Measurements from ENCODE around the gene USP40.

DNA sequence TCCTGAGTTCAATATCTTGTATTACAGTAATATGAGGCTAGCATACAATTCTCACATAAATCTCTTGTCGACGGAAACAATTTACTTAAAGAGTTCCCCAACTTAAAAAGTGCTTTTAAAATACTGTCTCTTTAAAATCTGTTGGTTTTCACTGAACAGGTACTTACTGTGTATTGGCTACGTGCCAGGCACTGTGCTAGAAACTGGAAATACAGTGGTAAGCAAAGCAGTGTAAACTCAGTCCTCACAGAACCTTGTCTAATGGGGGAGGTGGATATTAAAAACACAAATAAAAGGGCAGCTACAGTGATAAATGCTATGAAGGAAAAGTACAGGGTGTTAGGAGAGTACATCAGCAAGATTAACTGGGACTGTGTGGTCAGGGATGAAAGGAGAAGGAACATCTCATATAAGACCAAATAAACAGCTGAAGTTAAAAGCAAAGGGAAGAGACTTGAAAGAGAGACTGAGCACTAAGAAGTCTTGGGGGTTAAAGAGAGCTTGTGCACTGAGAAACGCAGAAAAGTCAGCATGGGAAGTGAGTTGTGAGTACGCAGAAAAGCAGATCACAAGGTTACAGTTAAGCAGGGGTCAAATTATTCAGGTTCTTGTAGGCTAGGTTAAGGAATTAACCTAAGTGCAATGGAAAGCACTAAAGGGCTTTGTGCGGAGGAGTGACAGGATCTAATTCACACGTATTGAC is 52.5 kb downstream of the USP40 start:
- TF ChIP-seq, protein P1, sequence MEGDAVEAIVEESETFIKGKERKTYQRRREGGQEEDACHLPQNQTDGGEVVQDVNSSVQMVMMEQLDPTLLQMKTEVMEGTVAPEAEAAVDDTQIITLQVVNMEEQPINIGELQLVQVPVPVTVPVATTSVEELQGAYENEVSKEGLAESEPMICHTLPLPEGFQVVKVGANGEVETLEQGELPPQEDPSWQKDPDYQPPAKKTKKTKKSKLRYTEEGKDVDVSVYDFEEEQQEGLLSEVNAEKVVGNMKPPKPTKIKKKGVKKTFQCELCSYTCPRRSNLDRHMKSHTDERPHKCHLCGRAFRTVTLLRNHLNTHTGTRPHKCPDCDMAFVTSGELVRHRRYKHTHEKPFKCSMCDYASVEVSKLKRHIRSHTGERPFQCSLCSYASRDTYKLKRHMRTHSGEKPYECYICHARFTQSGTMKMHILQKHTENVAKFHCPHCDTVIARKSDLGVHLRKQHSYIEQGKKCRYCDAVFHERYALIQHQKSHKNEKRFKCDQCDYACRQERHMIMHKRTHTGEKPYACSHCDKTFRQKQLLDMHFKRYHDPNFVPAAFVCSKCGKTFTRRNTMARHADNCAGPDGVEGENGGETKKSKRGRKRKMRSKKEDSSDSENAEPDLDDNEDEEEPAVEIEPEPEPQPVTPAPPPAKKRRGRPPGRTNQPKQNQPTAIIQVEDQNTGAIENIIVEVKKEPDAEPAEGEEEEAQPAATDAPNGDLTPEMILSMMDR (tag by site-specific recombination; IDR thresholded peaks at IDR 0.05), result no peak
- TF ChIP-seq KLF1 (tag by site-specific recombination; IDR thresholded peaks at IDR 0.05) (no peak), GLI2 (tag by site-specific recombination; IDR thresholded peaks at IDR 0.05; ENCODE audit: borderline replicate concordance, low read depth) (no peak), ATF2 (tag by site-specific recombination; IDR thresholded peaks at IDR 0.05; ENCODE audit: low read depth) (no peak), ZNF629 (tag by site-specific recombination; IDR thresholded peaks at IDR 0.05) (no peak), ZNF10 (tag by site-specific recombination; IDR thresholded peaks at IDR 0.05) (no peak), ZNF426 (tag by site-specific recombination; IDR thresholded peaks at IDR 0.05) (no peak), ZBTB21 (tag by site-specific recombination; IDR thresholded peaks at IDR 0.05) (no peak), ZNF518A (tag by site-specific recombination; conservative IDR thresholded peaks at IDR 0.05; ENCODE audit: low read depth) (no peak), ZNF335 (tag by site-specific recombination; conservative IDR thresholded peaks at IDR 0.05) (no peak)
- TF ChIP-seq, protein P2, sequence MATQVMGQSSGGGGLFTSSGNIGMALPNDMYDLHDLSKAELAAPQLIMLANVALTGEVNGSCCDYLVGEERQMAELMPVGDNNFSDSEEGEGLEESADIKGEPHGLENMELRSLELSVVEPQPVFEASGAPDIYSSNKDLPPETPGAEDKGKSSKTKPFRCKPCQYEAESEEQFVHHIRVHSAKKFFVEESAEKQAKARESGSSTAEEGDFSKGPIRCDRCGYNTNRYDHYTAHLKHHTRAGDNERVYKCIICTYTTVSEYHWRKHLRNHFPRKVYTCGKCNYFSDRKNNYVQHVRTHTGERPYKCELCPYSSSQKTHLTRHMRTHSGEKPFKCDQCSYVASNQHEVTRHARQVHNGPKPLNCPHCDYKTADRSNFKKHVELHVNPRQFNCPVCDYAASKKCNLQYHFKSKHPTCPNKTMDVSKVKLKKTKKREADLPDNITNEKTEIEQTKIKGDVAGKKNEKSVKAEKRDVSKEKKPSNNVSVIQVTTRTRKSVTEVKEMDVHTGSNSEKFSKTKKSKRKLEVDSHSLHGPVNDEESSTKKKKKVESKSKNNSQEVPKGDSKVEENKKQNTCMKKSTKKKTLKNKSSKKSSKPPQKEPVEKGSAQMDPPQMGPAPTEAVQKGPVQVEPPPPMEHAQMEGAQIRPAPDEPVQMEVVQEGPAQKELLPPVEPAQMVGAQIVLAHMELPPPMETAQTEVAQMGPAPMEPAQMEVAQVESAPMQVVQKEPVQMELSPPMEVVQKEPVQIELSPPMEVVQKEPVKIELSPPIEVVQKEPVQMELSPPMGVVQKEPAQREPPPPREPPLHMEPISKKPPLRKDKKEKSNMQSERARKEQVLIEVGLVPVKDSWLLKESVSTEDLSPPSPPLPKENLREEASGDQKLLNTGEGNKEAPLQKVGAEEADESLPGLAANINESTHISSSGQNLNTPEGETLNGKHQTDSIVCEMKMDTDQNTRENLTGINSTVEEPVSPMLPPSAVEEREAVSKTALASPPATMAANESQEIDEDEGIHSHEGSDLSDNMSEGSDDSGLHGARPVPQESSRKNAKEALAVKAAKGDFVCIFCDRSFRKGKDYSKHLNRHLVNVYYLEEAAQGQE (tag by site-specific recombination; IDR thresholded peaks at IDR 0.05), result no peak
- TF ChIP-seq, protein P3, sequence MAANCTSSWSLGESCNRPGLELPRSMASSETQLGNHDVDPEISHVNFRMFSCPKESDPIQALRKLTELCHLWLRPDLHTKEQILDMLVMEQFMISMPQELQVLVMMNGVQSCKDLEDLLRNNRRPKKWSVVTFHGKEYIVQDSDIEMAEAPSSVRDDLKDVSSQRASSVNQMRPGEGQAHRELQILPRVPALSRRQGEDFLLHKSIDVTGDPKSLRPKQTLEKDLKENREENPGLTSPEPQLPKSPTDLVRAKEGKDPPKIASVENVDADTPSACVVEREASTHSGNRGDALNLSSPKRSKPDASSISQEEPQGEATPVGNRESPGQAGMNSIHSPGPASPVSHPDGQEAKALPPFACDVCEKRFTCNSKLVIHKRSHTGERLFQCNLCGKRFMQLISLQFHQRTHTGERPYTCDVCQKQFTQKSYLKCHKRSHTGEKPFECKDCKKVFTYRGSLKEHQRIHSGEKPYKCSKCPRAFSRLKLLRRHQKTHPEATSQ (tag by site-specific recombination; IDR thresholded peaks at IDR 0.05), result no peak

Measured in HEK293 (cell line).